Measurements from ENCODE around the gene IRF9. TPM values are rescaled to one million over a fixed set of nuclear protein-coding genes. Genes with fewer than 3 reads are reported as not detected.

Gene IRF9
- total and polyA plus RNA-seq, 2 of the 13 experiments (the other 11 are each of a cell fraction or from before 2014, with no cell fraction given): 14.9 to 49.7 TPM

GRCh38 chr14:24146978-24147760 is 13.9 kb upstream of the IRF9 start, which contains the start of gene RNF31 (continued):
- TF ChIP-seq FOXK1 (CRISPR knock-in tag; IDR thresholded peaks at IDR 0.05; ENCODE audit: borderline replicate concordance, low read depth) (peak; percentile 43; the same call in 1 of the 2 replicates), ZNF629 (CRISPR knock-in tag; conservative IDR thresholded peaks at IDR 0.05) (0 out of 2 replicates have a peak, but pooled peaks have one; percentile 26), ZNF432 (CRISPR knock-in tag; IDR thresholded peaks at IDR 0.05; ENCODE audit: borderline replicate concordance) (no peak), GABPB1 (CRISPR knock-in tag; IDR thresholded peaks at IDR 0.05) (peak; percentile 89), ZNF260 (CRISPR knock-in tag; IDR thresholded peaks at IDR 0.05; ENCODE audit: borderline replicate concordance, low read depth) (no peak), ZBTB42 (CRISPR knock-in tag; IDR thresholded peaks at IDR 0.05) (peak; percentile 83), ZC3H4 (CRISPR knock-in tag; IDR thresholded peaks at IDR 0.05; ENCODE audit: borderline replicate concordance) (no peak), ZBTB33 (CRISPR knock-in tag; IDR thresholded peaks at IDR 0.05) (no peak; the same call in 1 of the 2 replicates), CHCHD3 (CRISPR knock-in tag; IDR thresholded peaks at IDR 0.05) (no peak), SOX5 (CRISPR knock-in tag; IDR thresholded peaks at IDR 0.05; ENCODE audit: borderline replicate concordance) (peak; percentile 7), ZNF264 (CRISPR knock-in tag; IDR thresholded peaks at IDR 0.05) (no peak), ZNF136 (CRISPR knock-in tag; IDR thresholded peaks at IDR 0.05; ENCODE audit: low read depth) (no peak), CC2D1A (CRISPR knock-in tag; IDR thresholded peaks at IDR 0.05) (no peak), ZNF879 (CRISPR knock-in tag; IDR thresholded peaks at IDR 0.05) (peak; percentile 97), ZNF274 (CRISPR knock-in tag; IDR thresholded peaks at IDR 0.05) (peak; percentile 19), U2AF2 (IDR thresholded peaks at IDR 0.05; ENCODE audit: low read depth, low read length) (no peak), ZFP36L2 (CRISPR knock-in tag; IDR thresholded peaks at IDR 0.05) (no peak; the same call in 1 of the 2 replicates), KDM5A (IDR thresholded peaks at IDR 0.05; ENCODE audit: borderline replicate concordance, low read length) (peak; percentile 95), ZZZ3 (CRISPR knock-in tag; IDR thresholded peaks at IDR 0.05; ENCODE audit: borderline replicate concordance) (no peak), ZNF354B (CRISPR knock-in tag; IDR thresholded peaks at IDR 0.05) (no peak; the same call in 1 of the 2 replicates), NFKBIZ (CRISPR knock-in tag; IDR thresholded peaks at IDR 0.05) (peak; percentile 81), MXI1 (IDR thresholded peaks at IDR 0.05; ENCODE audit: borderline replicate concordance, low read depth, low read length) (peak; percentile 80; the same call in 2 of the 3 replicates)
- TF ChIP-seq, protein P1, sequence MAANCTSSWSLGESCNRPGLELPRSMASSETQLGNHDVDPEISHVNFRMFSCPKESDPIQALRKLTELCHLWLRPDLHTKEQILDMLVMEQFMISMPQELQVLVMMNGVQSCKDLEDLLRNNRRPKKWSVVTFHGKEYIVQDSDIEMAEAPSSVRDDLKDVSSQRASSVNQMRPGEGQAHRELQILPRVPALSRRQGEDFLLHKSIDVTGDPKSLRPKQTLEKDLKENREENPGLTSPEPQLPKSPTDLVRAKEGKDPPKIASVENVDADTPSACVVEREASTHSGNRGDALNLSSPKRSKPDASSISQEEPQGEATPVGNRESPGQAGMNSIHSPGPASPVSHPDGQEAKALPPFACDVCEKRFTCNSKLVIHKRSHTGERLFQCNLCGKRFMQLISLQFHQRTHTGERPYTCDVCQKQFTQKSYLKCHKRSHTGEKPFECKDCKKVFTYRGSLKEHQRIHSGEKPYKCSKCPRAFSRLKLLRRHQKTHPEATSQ (CRISPR knock-in tag; IDR thresholded peaks at IDR 0.05; ENCODE audit: borderline replicate concordance): no peak
- TF ChIP-seq, protein P2, sequence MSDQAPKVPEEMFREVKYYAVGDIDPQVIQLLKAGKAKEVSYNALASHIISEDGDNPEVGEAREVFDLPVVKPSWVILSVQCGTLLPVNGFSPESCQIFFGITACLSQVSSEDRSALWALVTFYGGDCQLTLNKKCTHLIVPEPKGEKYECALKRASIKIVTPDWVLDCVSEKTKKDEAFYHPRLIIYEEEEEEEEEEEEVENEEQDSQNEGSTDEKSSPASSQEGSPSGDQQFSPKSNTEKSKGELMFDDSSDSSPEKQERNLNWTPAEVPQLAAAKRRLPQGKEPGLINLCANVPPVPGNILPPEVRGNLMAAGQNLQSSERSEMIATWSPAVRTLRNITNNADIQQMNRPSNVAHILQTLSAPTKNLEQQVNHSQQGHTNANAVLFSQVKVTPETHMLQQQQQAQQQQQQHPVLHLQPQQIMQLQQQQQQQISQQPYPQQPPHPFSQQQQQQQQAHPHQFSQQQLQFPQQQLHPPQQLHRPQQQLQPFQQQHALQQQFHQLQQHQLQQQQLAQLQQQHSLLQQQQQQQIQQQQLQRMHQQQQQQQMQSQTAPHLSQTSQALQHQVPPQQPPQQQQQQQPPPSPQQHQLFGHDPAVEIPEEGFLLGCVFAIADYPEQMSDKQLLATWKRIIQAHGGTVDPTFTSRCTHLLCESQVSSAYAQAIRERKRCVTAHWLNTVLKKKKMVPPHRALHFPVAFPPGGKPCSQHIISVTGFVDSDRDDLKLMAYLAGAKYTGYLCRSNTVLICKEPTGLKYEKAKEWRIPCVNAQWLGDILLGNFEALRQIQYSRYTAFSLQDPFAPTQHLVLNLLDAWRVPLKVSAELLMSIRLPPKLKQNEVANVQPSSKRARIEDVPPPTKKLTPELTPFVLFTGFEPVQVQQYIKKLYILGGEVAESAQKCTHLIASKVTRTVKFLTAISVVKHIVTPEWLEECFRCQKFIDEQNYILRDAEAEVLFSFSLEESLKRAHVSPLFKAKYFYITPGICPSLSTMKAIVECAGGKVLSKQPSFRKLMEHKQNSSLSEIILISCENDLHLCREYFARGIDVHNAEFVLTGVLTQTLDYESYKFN (CRISPR knock-in tag; conservative IDR thresholded peaks at IDR 0.05): peak; percentile 11; the same call in 1 of the 2 replicates

All from HepG2 (cell line).